Stimulated activated naive CD4-positive, alpha-beta T cell (primary cell): ENCODE results near the gene IFT122.
A peak's percentile ranks its signal among the peaks of the same experiment; 100 is the strongest.
"Not testable (repeated sequence)": the region's sequence is repeated elsewhere in the genome, so short reads cannot be mapped to it uniquely, and the experiment has no call there.

Source experiments
- DNase-seq, 6 experiments: peaks; one replicate each; lab custom pipeline; 2025; lab: John Stamatoyannopoulos, UW

Gene IFT122

DNA sequence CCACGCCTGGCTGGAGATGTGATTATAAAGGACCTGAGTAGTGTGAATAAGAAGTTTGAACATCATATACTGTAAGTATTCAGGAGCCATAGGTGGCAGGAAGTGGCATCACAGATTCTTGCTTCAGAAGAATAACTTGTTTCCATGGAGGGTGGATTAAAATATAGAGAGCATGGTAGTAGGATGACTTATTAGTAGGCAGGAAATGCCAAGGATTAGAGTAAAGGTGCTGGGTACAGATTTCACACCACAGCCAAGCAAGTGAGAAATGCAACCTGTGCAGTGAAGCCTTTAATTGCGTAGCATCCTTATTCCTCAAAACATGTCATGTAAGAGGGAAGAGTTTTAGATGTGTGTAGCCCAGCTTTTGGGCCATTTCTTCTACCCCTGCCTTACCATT is 30.8 kb downstream of the IFT122 start:
- DNase-seq = no peak

DNA sequence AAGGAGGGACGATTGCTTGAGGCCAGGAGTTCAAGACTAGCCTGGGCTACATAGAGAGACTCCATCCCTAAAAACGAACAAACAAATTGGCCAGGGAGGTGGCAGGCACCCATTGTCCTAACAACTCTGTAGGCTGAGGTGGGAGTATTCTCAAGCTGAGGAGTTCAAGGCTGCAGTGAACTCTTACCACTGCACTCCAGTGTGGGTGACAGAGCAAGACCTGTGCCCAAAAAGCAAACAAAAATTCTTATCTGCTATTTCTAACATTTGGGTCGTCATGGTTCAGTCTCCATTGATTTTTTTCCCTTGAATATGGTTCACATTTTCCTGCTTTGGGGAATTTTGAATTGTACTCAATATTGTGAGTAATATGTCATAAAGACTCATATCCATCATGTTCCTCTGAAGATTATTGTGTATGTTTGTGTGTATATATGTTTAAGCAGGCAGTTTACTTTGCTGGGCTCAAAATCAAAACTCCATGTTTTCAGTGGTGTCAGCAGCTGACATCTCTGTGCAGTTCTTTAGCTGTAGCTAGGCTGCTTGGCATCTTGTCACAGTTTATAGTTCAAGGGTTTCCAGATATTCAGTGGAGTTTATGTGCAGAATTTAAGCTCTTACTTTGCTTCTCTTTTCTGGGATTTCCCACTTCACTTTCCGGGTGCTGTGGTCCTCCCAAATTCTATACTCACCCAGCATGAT is 33.2 kb downstream of the IFT122 start:
- DNase-seq = no peak

- no peak for DNase-seq
These were observed 33.7 kb downstream of the IFT122 start for GRCh38 chr3:129473769-129474152.

- DNase-seq = no peak
These were observed 35.2 kb downstream of the IFT122 start for GRCh38 chr3:129474984-129475804.

DNA sequence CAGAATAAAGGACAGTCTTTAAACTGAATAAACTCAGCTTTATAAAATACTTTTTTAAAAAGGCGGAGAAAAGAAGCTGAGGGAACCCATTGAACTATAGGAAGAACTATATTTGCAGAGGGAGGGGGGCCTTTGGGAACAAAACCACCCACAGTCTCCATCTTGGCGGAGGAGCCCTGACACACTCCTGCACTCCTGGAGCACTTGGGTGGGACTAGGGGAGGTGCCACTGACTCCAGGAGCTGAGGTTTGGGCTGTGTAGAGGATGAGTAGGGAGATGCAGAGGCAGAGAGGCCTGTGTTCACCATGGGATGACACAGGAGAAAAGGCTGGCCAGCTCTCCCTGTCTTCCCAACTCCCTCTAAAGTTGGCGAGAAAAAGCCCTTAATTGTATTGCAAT is 35.8 kb downstream of the IFT122 start:
- DNase-seq = no peak

DNA sequence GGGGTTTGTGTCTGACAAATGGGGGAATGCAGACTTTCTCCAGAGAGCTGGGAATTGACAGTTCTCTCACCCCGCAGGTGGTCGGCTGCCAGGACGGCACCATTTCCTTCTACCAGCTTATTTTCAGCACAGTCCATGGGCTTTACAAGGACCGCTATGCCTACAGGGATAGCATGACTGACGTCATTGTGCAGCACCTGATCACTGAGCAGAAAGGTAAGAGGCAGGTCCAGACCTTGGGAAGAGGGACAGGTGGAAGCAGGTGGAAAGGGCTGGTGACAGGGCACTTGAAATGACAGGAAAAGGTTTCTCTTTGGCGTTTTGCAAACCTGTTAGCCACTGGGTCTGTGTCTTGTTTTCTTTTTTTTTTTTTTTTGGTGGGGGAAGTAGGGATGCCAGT is 36.6 kb downstream of the IFT122 start:
- no peak for DNase-seq

- DNase-seq = peak in 1 of 6 experiments; percentile 1
These were observed 41.3 kb downstream of the IFT122 start for GRCh38 chr3:129481225-129481765.

DNA sequence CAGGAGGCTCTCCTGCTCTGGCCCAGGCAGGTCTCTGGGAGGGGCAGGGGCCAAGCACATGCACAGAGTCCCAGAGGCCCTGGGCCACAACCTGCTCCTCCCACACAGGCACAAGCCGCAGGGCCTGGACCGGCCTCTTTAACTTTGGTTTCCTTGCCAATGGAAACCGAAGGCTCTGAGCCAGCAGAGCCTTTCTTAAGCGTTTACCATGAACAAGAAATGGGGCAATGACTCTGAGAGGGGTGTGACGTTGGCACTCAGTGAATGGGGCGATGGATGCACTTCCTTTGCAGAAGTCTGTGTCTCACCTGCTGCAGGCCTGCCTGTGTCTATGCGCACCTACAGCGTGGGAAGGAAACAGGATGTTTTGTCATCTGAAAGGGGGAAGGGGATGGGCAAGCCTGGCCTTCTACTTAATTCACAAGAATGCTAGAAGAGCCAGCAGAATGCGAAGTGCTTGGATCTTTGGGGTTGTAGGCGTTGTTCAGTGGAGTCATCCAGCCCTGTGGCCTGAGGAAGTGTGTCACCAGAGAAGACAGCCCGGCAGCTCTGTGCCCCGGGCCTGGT is 41.8 kb downstream of the IFT122 start:
- DNase-seq = peak; percentile 25 to 84 (median 69)

DNA sequence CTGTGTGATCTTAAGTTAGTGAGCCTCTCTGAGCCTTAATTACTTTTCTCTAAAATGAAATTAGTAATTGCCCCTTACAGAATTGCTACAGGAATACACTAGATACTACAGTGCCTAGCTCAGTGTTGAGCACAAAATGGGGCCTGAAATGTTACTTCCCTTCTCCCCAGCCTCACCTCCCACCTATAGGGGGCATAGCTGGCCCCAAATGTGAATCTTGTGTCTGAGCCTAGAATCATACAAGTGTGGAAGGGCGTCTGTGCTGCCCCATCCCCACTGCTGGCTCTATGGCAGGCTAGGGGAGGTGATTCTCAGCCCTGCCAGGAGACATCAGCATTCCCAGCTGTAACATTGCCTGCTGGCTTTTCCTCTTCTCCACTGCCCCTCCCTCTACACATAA is 42.7 kb downstream of the IFT122 start:
- DNase-seq = no peak

DNA sequence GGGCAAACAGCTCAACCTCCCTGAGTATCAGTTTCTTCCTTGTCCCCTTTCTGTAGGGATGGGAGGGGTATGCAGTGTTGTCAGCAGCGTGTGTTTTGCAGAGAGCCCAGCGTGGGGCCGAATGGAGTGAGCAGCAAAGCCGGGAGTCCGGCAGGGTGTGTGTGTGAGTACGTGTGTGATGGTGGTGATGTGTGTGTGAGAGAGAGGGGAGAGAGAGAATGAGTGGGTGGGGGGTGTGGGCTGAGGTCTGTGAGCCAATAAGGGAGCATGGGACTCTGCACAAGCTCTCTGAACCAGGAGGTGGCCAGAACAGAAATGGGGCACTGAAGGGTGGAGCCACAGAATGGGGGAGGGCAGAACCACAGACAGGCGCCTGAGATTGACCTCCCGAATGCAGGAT is 43.8 kb downstream of the IFT122 start:
- DNase-seq = no peak

DNA sequence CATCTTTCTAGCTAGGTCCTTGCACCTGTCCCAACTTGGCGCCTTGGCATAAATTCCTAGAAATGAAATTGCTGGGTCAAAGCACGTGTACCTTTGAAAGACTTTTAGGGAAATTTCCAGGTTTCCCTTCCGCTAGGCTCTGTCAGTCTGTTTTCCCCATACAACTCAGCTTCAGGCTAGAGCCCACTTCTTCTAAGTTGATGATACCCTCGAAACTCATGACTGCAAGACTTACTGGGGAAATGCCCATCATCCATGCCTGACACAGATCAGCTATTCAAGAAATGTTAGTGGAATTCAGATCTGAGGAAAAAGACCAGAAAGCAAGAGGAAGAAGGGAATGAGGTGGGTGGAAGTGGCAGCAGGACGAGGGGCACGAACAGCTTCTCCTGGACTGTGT is 45.1 kb downstream of the IFT122 start:
- not testable (repeated sequence) for DNase-seq

GRCh38 chr3:129485721-129486663 is 46.0 kb downstream of the IFT122 start:
- DNase-seq = no peak

DNA sequence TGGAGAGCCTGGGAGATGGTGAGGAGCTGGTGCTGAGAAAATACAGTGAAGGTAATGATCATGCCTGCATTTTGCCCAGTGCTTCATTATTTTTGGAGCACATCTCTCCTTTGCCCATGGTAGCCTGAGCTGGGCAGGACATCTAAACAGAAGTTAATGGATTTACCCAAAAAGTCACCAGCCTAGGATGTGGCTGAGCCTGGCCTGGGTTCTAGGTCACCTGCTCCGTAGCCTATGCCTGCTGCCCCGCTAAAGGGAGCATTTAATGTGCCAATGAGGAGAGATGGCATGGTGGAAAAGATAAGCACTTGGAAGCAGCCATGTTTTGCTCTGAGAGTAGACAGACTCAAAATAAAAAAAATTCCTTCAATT is 46.6 kb downstream of the IFT122 start:
- DNase-seq = no peak

DNA sequence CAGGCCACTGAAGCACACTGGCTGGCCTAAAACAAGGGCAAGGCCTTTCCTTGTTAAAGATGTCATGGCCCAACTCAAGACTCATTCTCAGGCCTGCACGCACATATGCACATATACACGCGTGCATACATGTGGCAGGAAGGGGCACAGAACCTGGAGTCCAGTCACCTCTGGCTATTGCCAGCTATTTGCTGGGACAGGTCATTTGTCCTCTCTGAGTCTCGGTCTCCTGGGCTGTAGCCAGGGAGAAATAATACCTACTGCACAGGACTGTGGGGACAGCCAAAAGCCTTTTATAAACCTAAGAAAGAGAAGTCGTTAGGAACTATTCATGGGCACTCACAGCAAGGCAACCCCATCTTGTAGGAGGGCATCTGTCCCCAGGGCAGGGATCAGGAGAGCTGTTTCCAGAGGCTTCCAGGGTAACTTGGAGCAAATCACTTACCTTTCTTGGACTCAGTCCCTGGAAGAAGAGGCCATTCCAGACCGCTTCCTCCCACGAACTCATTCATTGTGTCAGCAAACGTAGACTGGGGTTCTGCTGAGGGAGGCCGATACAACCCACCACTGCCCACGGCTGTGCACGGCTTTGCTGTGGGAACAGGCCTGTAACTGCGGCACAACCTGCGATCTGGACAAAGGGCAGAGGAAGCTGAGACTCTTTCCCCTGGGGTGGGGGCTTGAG is 47.3 kb downstream of the IFT122 start:
- DNase-seq = no peak

DNA sequence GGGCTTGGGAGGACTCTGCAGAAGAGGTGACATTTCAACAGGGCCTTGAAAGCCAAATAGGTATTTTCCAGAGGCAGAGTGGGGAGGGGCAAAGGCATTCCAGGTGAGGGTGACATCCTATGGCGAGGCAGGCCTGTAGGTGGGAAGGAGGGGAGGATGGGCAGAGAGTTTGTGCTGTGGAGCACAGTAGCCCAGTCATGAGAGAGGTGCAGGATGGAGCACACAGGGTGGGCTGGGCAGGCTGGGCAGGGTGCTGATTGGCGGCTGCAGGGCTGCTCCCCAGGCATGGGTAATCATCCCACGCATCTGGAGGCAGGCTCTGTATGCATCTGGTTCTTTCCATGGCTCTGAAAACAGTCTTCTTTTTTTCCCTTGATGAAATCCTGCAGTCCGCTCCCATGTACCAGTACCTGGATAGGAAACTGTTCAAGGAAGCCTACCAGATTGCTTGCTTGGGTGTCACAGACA is 47.9 kb downstream of the IFT122 start:
- DNase-seq = not testable (repeated sequence)

- not testable (repeated sequence) for DNase-seq
These were observed 49.2 kb downstream of the IFT122 start for GRCh38 chr3:129489258-129489657.

DNA sequence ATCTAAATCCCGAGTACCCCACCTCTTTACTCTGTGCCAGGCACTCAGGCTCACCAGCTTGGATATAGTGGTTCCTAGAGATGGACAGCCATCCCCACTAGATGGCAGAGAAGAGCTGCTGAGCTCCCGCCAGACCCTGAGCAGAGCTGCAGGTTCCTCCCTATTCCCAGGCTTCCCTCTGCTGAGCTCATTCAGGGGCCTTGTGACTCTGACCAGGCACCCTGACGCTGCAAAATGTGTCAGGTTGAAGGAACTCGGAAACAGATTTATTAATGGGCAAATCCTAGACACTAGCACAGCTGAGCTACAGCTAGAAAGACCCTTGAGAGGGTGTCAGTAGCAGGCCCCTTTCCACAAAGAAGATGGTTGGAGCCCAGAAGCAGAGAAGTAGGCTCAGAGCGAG is 50.2 kb downstream of the IFT122 start:
- peak in 5 of 6 experiments; percentile 3 to 51 (median 12) for DNase-seq

DNA sequence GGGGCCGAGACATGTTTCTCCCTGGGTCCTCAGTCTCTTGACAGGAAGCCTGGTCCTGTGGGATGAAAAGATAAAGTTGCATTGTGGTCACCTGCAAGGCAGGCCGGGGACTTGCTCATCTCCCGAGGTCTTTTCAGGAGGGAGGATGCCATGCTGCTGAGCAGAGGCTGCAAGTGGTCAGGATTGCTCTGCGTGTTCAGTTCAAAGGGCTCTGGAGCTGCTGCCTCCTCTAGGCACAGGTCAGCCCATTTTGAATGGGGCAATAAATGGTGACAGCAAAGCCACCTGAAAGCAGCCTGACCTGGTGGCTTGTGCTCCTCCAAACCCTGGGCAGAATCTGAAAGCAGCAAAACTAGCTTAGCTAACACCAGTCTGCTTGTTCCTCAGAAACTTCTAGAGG is 51.1 kb downstream of the IFT122 start:
- not testable (repeated sequence) for DNase-seq

DNA sequence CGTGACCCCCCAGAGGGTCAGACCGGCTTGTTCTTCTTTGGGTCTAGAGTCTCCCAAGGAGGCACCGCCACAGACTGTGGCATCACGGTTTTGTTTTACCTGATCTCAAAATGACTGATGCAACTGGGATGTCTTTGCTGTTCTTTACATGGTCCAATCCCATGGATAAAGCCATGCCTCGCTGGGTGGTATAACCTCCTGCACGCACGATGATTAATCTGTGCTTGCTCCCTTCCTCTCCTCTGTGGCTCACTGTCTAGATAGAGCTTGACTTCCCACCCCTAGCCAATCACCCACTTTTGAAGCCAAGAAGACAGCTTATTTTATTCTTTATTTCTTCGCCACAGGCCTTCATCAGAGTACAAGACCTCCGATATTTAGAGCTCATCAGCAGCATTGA is 51.8 kb downstream of the IFT122 start:
- no peak for DNase-seq

DNA sequence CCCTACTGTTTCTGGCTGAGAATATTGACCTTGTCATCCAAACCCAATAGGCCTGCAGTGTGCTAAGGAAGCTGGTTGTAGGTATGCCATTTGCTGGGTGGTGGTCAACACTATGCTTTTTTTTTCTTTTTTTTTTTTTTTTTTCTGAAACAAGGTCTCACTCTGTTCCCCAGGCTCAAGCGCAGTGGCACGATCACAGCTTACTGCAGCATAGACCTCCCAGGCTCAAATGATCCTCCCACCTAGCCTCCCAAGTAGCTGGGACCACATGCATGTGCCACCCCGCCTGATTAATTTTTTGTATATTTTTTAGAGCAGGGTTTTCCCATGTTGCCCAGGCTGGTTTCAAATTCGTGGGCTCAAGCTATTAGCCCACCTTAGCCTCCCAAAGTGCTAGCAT is 52.7 kb downstream of the IFT122 start:
- DNase-seq = no peak

DNA sequence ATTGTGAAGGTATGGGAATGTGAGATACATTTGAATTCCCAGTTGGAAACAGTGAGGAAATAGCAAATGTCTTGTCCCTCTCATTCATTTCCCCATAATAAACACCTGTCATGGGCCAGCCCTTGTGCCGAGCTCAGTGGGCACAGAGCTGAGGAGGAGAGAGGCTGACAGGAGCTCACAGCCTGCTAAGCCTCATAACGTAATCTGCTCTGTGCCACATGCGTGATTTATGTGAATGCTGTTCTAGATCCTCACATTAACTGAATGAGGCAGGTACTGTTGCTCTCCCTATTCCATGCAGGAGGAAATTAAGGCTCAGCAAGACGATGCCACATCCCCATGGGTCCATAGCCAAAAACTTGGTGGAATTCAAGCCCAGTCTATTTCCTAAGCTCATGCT is 53.2 kb downstream of the IFT122 start:
- DNase-seq = no peak
